A673 (cell line): ENCODE data around the gene MAPK12. TPM values are rescaled to one million over a fixed set of nuclear protein-coding genes. Genes with fewer than 3 reads are reported as not detected.
A peak's percentile ranks its signal among the peaks of the same experiment; 100 is the strongest.

Experiments used
- BruUV-seq: library from RNA; stranded (reverse); fragments of 400-500 nt; replicated peaks from 2 replicates; lab custom pipeline; 2021; lab: Mats Ljungman, UMichigan
- CTCF ChIA-PET: fragments of 300-600 bp; sonication (Branson Sonifier 250); formaldehyde crosslinking; loops from one replicate; lab custom pipeline; 2022; ENCODE audit warnings: antibody characterized with exemption; lab: Charles Lee
- POLR2A ChIA-PET: fragments of 300-600 bp; sonication (Branson Sonifier 250); formaldehyde crosslinking; loops from one replicate; lab custom pipeline; 2022; ENCODE audit warnings: antibody characterized with exemption; ENCODE audit not compliant: low non-redundant PET; lab: Charles Lee
- DNase-seq: peaks from one replicate; pipeline ENCODE4 v3.0.0-alpha.2; 2015; ENCODE audit warnings: low spot score
- H3K27ac ChIP-seq: fragments of 200-600 bp; sonication (generic); 2 replicates; pipeline ENCODE4 v1.5.1; 2016; ENCODE audit warnings: mixed run types, low read depth, mild to moderate bottlenecking, mixed read lengths, antibody characterized with exemption, low read length; ENCODE audit not compliant: poor library complexity, severe bottlenecking
- H3K27me3 ChIP-seq: fragments of 200-600 bp; sonication (generic); replicated peaks from 2 replicates; pipeline ENCODE4 v1.6.1; 2017; ENCODE audit warnings: mixed run types, low read depth, mild to moderate bottlenecking, mixed read lengths, antibody characterized with exemption, low read length; ENCODE audit not compliant: insufficient read depth, poor library complexity
- H3K36me3 ChIP-seq: fragments of 200-600 bp; sonication (generic); 2 replicates; pipeline ENCODE4 v1.6.1; 2016; ENCODE audit warnings: mixed run types, mild to moderate bottlenecking, mixed read lengths, antibody characterized with exemption, low read length; ENCODE audit not compliant: insufficient read depth, poor library complexity, severe bottlenecking
- H3K4me1 ChIP-seq: fragments of 200-600 bp; sonication (generic); 2 replicates; pipeline ENCODE4 v1.6.1; 2017; ENCODE audit warnings: mixed run types, mild to moderate bottlenecking, mixed read lengths, antibody characterized with exemption, low read length; ENCODE audit not compliant: insufficient read depth, poor library complexity, severe bottlenecking
- H3K4me3 ChIP-seq: fragments of 200-600 bp; sonication (generic); 2 replicates; pipeline ENCODE4 v1.5.1; 2016; ENCODE audit warnings: low read depth, mixed run types, mild to moderate bottlenecking, mixed read lengths, low read length; ENCODE audit not compliant: poor library complexity, severe bottlenecking
- H3K9me3 ChIP-seq: fragments of 200-600 bp; sonication (generic); 2 replicates; pipeline ENCODE4 v1.6.1; 2016; ENCODE audit warnings: mixed run types, low read depth, mild to moderate bottlenecking, mixed read lengths, antibody characterized with exemption, low read length; ENCODE audit not compliant: poor library complexity, severe bottlenecking
- EZH2 ChIP-seq: fragments of 200-600 bp; sonication (generic); IDR thresholded peaks from 2 replicates; pipeline ENCODE4 v1.6.1; 2017; ENCODE audit warnings: borderline replicate concordance, low read depth, mild to moderate bottlenecking, mixed read lengths, antibody characterized with exemption, low read length; ENCODE audit not compliant: poor library complexity, severe bottlenecking
- intact Hi-C: fragments of 100-400 bp; cut with micrococcal nuclease; formaldehyde crosslinking; loops from one replicate; pipeline ENCODE4 v1.10.0; 2022; ENCODE audit not compliant: unreplicated experiment
- total RNA-seq: library from RNA; stranded (reverse); gene quantifications from 2 replicates; pipeline ENCODE4 v1.2.3, GENCODE V29; 2021
- TF ChIP-seq, protein P1 (sequence below): fragments of 300-800, 200-600 bp; sonication (generic); conservative IDR thresholded peaks from 2 replicates; pipeline ENCODE4 v1.5.1; 2017; ENCODE audit warnings: low read depth, mild to moderate bottlenecking, antibody characterized with exemption, low read length, moderate library complexity, mixed read lengths

Gene MAPK12
- total RNA-seq, 1 experiment from 2014 or later, result 20.8 TPM

DNA sequence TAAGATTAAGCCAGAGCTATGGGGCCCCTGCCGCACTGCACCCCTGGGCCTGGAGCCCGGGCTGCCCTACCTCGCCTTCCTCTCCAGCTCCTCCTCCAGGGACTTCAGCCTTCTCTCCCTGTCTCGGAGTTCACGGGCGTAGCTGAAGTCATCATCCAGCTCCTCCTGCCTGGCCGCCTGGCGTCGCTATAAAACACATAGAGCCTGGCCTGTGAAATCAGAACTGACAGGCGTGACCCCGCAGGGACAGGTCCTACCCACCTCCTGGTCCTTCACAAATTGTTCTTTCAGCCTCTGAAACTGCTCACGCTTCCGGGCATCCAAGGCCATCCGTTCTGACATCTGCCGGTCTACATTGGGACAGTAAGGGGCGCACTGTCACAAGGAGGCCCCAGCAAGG, 37.4 kb downstream of the MAPK12 start:
- intact Hi-C loops, result no loop called here
- no TSS peak for BruUV-seq
- CTCF ChIA-PET, result no interaction called here
- Histone ChIP-seq H3K36me3 (peaks cover 42% of the 10 kb centered on the region), H3K9me3 (no peaks in the 10 kb centered on the region), H3K4me3 (no peak overlapping the region), H3K4me1 (peaks cover 8% of the 10 kb centered on the region), H3K27me3 (no peaks in the 10 kb centered on the region), H3K27ac (no peak overlapping the region)
- no peak for TF ChIP-seq EZH2
- TF ChIP-seq, protein P1, sequence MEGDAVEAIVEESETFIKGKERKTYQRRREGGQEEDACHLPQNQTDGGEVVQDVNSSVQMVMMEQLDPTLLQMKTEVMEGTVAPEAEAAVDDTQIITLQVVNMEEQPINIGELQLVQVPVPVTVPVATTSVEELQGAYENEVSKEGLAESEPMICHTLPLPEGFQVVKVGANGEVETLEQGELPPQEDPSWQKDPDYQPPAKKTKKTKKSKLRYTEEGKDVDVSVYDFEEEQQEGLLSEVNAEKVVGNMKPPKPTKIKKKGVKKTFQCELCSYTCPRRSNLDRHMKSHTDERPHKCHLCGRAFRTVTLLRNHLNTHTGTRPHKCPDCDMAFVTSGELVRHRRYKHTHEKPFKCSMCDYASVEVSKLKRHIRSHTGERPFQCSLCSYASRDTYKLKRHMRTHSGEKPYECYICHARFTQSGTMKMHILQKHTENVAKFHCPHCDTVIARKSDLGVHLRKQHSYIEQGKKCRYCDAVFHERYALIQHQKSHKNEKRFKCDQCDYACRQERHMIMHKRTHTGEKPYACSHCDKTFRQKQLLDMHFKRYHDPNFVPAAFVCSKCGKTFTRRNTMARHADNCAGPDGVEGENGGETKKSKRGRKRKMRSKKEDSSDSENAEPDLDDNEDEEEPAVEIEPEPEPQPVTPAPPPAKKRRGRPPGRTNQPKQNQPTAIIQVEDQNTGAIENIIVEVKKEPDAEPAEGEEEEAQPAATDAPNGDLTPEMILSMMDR, result no peak
- POLR2A ChIA-PET, result no interaction called here
- DNase-seq, result no peak

DNA sequence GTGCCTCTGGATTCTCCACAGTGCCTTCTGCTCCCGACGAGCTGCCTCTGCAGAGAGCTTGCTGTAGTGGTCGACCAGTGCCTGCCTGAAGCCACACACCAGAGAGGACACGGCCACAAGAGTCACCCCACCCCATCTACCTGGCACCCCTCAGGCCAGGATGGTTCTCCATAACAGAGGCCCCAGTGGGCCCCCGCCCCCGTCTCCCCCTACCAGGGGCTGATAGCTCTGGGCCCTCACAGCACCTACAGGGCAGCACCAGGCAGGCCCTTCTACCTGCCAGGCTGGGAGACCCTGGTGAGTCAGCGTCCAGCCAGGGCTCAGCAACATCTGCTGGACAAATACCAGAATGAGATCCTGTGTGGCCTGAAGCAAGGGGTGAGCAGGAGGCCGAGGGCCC, 39.0 kb downstream of the MAPK12 start:
- Histone ChIP-seq H3K4me1 (peaks cover 14% of the 10 kb centered on the region), H3K36me3 (peaks cover 57% of the 10 kb centered on the region), H3K27me3 (no peaks in the 10 kb centered on the region), H3K27ac (no peak overlapping the region), H3K4me3 (no peak overlapping the region), H3K9me3 (no peaks in the 10 kb centered on the region)
- TF ChIP-seq EZH2, result no peak
- TF ChIP-seq, protein P1, result no peak
- ChIA-PET POLR2A (no interaction called here), CTCF (no interaction called here)
- intact Hi-C loops, result no loop called here
- DNase-seq, result no peak
- no TSS peak for BruUV-seq

DNA sequence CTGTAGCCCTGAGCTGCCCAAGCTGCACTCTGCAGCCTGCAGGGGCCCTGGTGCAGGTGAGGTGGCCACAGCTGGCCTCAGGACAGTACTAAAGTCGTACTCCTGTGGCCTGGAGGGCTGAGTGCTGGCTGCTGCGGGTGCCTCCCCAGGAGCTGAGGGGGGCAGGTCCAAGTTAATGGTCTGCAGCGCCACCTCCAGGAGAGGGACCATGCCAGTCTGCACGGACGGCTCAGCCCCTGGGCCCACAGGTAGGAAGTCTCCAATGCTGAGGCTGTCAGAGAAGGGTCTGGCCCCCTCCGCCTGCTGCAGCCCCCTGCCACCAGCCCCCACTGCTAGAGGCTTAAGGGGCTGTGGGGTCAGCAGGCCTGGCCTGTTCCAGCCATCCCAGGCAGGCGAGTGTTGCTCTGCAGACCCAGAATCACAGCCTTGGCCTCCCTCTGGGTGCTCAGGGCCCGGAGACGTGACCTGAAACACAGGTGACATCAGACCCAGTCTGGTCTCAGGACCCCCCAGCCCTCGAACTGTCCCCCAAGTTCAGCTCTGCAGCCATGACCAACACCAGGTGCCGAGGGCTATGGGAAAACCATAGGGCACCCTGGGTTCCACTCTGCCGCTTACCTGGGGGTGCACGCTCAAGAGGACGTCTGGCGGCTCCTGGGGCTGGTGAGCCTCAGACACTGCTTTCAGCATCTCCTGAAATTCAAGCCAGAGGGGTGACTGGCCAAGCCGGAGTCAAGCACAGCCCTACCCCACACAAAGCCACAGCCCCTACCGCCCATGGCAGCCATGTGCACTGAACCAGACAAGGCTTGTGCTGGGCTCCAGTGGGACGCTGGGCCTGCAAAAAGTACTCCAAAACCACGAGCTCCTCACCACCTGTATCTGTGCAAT, 39.8 kb downstream of the MAPK12 start:
- DNase-seq, result no peak
- POLR2A ChIA-PET, result no interaction called here

More for the DNA sequence above, 39.8 kb downstream of the MAPK12 start:
- intact Hi-C loops, result no loop called here
- TF ChIP-seq, protein P1, result 0 out of 2 replicates have a peak, but pooled peaks have one; percentile 28
- TF ChIP-seq EZH2, result no peak
- H3K27me3 ChIP-seq, result no peaks in the 10 kb centered on the region
- no TSS peak for BruUV-seq
- peaks cover 14% of the 10 kb centered on the region for H3K4me1 ChIP-seq
- H3K36me3 ChIP-seq, result peaks cover 64% of the 10 kb centered on the region
- no peaks in the 10 kb centered on the region for H3K9me3 ChIP-seq
- CTCF ChIA-PET, result no interaction called here
- H3K27ac ChIP-seq, result no peak overlapping the region
- H3K4me3 ChIP-seq, result no peak overlapping the region
